H4 (cell line): ENCODE results near the gene SP8. TPM values are rescaled to one million over a fixed set of nuclear protein-coding genes. Genes with fewer than 3 reads are reported as not detected.
"Not testable (repeated sequence)": the region's sequence is repeated elsewhere in the genome, so short reads cannot be mapped to it uniquely, and the experiment has no call there.

ENCODE experiments used
- DNase-seq: peaks from one replicate; pipeline ENCODE4 v3.0.0-alpha.2; 2015; ENCODE audit warnings: low spot score
- total RNA-seq: library from RNA; depleted of rRNA; stranded (reverse); fragments of >200 nt; shearing (Covaris generic); gene quantifications from 2 replicates; pipeline ENCODE4 v1.2.3, GENCODE V29; 2014; rRNA removed

Gene SP8
- 0.08 and 0.64 TPM in 2 replicates for total RNA-seq

- DNase-seq = peak; percentile 72
Measured at GRCh38 chr7:20786779-20787659, at the start of gene SP8. Gene SP8 (minus strand): TSS chr7:20786886. CDS start chr7:20786798, 88 bp downstream.

GRCh38 chr7:20836424-20836823 is 49.7 kb upstream of the SP8 start:
- DNase-seq = not testable (repeated sequence)

GRCh38 chr7:20835111-20835750 is 48.5 kb upstream of the SP8 start:
- no peak for DNase-seq

GRCh38 chr7:20834656-20835055 is 48.0 kb upstream of the SP8 start:
- DNase-seq = no peak

GRCh38 chr7:20831956-20832355 is 45.3 kb upstream of the SP8 start:
- DNase-seq = no peak

- DNase-seq = no peak
Measured at GRCh38 chr7:20831451-20831850, 44.8 kb upstream of the SP8 start.

GRCh38 chr7:20828947-20829346 is 42.3 kb upstream of the SP8 start:
- DNase-seq = no peak

GRCh38 chr7:20827172-20827571 is 40.5 kb upstream of the SP8 start:
- no peak for DNase-seq

- DNase-seq = no peak
Measured at GRCh38 chr7:20826243-20826642, 39.6 kb upstream of the SP8 start.

GRCh38 chr7:20825555-20825954 is 38.9 kb upstream of the SP8 start:
- DNase-seq = no peak

GRCh38 chr7:20821390-20821789 is 34.7 kb upstream of the SP8 start:
- DNase-seq = not testable (repeated sequence)

- peak; percentile 49 for DNase-seq
Measured at GRCh38 chr7:20816372-20816959, 29.8 kb upstream of the SP8 start.

GRCh38 chr7:20804345-20804744 is 17.7 kb upstream of the SP8 start:
- no peak for DNase-seq

- no peak for DNase-seq
Measured at GRCh38 chr7:20799566-20800366, 13.1 kb upstream of the SP8 start.

GRCh38 chr7:20798694-20799121 is 12.0 kb upstream of the SP8 start:
- no peak for DNase-seq

GRCh38 chr7:20798081-20798693 is 11.5 kb upstream of the SP8 start:
- peak; percentile 65 for DNase-seq

GRCh38 chr7:20797462-20798080 is 10.9 kb upstream of the SP8 start:
- DNase-seq = peak; percentile 77

- no peak for DNase-seq
Measured at GRCh38 chr7:20797042-20797461, 10.4 kb upstream of the SP8 start.

- DNase-seq = no peak
Measured at GRCh38 chr7:20796500-20796899, 9.8 kb upstream of the SP8 start.

GRCh38 chr7:20795881-20796280 is 9.2 kb upstream of the SP8 start:
- DNase-seq = no peak

- DNase-seq = no peak
Measured at GRCh38 chr7:20795361-20795760, 8.7 kb upstream of the SP8 start.
